ENCODE data around the gene FRMPD2. TPM values are rescaled to one million over a fixed set of nuclear protein-coding genes. Genes with fewer than 3 reads are reported as not detected.

FRMPD2 gene
- polyA plus RNA-seq, 2 of the 4 experiments (the other 2 are of a cell fraction): 0.13 to 0.15 TPM

DNA sequence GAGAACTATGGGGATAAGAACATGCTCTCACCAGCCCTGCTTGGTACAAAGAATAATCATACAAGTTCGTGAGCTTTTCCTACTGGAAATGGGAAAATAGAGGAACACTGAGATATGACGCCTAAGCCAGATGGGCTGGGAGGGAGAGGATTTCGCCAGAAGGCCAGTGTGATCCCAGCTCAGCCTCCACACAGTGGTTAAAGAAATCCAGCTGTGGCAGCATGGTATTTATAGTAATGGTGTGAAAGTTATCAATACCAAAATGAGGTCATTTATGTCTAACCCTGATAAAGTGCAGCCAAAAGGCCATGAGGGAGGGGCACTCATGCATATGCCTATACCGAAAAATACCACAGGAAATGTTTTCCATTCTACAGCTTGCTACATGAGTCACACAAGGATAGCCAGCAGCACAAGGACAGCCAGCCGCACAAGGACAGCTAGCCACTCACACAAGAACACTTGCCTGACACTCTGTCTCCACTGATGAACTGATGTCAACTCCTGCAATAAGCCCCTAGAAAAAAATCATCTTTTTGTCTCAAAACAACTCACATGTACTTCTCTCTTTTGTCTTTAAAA lies 49.4 kb downstream of the FRMPD2 start:
- 24% methylated on average over 5 of the region's 5 CpGs for WGBS (ENCODE audit: missing lambda C conversion rate)
- 0 out of 3 replicates have a peak overlapping the region, but pooled peaks have one; percentile 23 for H3K4me2 ChIP-seq
- H3K27ac ChIP-seq: no peak overlapping the region
- no peak overlapping the region for H3K4me3 ChIP-seq
- DNase-seq (ENCODE audit: low read depth in 1 of 2, low spot score in 1 of 2): no peak
- ChIA-PET POLR2A (no interaction called here), CTCF (interaction anchor here (1.2 to 3.6 kb wide), 3 partner anchors 9 to 64 kb away, joined by 3 to 17 read pairs (median 4); no protein-coding TSS in a partner anchor)
- no peak for ATAC-seq
- FAIRE-seq: no peak
- no peak for TF ChIP-seq ZSCAN20 (CRISPR knock-in tag; IDR thresholded peaks at IDR 0.05)
- no peaks in the 10 kb centered on the region for H3K9me3 ChIP-seq
- no peaks in the 10 kb centered on the region for H3K4me1 ChIP-seq

DNA sequence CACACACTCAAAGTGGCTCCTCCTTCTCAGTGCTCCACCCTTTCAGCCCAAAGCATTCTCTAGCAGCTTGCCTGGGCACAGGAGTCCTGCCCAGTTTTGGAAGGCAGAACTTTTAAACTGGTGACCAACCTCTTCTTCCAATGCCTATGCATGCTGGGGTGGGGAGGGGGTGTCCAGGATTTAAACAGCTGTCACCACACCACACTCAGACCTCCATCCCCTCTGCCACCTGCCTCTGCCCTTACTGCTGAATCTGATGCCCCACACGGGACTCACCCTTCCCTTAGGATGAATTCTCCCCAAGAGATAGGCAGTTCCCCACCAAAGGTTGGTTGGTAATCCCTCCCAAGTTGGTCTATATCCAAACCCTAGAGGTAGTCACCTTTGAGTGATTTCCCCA lies 50.2 kb downstream of the FRMPD2 start:
- H3K4me2 ChIP-seq: no peak overlapping the region
- WGBS (ENCODE audit: missing lambda C conversion rate): 0% methylated on average over 1 of the region's 1 CpG

More for the DNA sequence above, 50.2 kb downstream of the FRMPD2 start:
- DNase-seq (ENCODE audit: low read depth in 1 of 2, low spot score in 1 of 2) (no peak), ATAC-seq (no peak), FAIRE-seq (no peak)
- ChIA-PET POLR2A (no interaction called here), CTCF (interaction anchor here (1.3 to 3.6 kb wide), 2 partner anchors 9 to 65 kb away, joined by 3 to 17 read pairs; no protein-coding TSS in a partner anchor)
- no peak overlapping the region for H3K4me3 ChIP-seq
- H3K27ac ChIP-seq: no peak overlapping the region
- H3K9me3 ChIP-seq: no peaks in the 10 kb centered on the region
- TF ChIP-seq ZC3H11A (IDR thresholded peaks at IDR 0.05) (no peak), CHD4 (IDR thresholded peaks at IDR 0.05; ENCODE audit: borderline replicate concordance) (no peak), RFX5 (IDR thresholded peaks at IDR 0.05) (no peak), HDAC2 (IDR thresholded peaks at IDR 0.05) (no peak), MAZ (IDR thresholded peaks at IDR 0.05; ENCODE audit: borderline replicate concordance, low read depth, low read length) (no peak), NR3C1 (IDR thresholded peaks at IDR 0.05) (no peak), KDM5A (IDR thresholded peaks at IDR 0.05) (no peak), RAD21 (conservative IDR thresholded peaks at IDR 0.05 in 1 of 2, IDR thresholded peaks at IDR 0.05 in 1 of 2) (no peak), MAFK (IDR thresholded peaks at IDR 0.05; ENCODE audit: partially characterized antibody) (no peak), ZSCAN20 (CRISPR knock-in tag; IDR thresholded peaks at IDR 0.05) (no peak), FOSL2 (IDR thresholded peaks at IDR 0.05) (no peak), FOSL2 (CRISPR knock-in tag; IDR thresholded peaks at IDR 0.05) (no peak), NFE2L2 (conservative IDR thresholded peaks at IDR 0.05; ENCODE audit: low read length) (no peak), BHLHE40 (IDR thresholded peaks at IDR 0.05; ENCODE audit: low read depth, low read length) (no peak), POLR2AphosphoS2 (conservative IDR thresholded peaks at IDR 0.05; ENCODE audit: low read length) (no peak)
- TF ChIP-seq, protein P1, sequence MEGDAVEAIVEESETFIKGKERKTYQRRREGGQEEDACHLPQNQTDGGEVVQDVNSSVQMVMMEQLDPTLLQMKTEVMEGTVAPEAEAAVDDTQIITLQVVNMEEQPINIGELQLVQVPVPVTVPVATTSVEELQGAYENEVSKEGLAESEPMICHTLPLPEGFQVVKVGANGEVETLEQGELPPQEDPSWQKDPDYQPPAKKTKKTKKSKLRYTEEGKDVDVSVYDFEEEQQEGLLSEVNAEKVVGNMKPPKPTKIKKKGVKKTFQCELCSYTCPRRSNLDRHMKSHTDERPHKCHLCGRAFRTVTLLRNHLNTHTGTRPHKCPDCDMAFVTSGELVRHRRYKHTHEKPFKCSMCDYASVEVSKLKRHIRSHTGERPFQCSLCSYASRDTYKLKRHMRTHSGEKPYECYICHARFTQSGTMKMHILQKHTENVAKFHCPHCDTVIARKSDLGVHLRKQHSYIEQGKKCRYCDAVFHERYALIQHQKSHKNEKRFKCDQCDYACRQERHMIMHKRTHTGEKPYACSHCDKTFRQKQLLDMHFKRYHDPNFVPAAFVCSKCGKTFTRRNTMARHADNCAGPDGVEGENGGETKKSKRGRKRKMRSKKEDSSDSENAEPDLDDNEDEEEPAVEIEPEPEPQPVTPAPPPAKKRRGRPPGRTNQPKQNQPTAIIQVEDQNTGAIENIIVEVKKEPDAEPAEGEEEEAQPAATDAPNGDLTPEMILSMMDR (IDR thresholded peaks at IDR 0.05): no peak
- TF ChIP-seq, protein P2, sequence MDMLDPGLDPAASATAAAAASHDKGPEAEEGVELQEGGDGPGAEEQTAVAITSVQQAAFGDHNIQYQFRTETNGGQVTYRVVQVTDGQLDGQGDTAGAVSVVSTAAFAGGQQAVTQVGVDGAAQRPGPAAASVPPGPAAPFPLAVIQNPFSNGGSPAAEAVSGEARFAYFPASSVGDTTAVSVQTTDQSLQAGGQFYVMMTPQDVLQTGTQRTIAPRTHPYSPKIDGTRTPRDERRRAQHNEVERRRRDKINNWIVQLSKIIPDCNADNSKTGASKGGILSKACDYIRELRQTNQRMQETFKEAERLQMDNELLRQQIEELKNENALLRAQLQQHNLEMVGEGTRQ (IDR thresholded peaks at IDR 0.05): no peak
- TF ChIP-seq, protein P3, sequence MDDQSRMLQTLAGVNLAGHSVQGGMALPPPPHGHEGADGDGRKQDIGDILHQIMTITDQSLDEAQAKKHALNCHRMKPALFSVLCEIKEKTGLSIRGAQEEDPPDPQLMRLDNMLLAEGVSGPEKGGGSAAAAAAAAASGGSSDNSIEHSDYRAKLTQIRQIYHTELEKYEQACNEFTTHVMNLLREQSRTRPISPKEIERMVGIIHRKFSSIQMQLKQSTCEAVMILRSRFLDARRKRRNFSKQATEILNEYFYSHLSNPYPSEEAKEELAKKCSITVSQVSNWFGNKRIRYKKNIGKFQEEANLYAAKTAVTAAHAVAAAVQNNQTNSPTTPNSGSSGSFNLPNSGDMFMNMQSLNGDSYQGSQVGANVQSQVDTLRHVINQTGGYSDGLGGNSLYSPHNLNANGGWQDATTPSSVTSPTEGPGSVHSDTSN (IDR thresholded peaks at IDR 0.05): no peak
- TF ChIP-seq, protein P4, sequence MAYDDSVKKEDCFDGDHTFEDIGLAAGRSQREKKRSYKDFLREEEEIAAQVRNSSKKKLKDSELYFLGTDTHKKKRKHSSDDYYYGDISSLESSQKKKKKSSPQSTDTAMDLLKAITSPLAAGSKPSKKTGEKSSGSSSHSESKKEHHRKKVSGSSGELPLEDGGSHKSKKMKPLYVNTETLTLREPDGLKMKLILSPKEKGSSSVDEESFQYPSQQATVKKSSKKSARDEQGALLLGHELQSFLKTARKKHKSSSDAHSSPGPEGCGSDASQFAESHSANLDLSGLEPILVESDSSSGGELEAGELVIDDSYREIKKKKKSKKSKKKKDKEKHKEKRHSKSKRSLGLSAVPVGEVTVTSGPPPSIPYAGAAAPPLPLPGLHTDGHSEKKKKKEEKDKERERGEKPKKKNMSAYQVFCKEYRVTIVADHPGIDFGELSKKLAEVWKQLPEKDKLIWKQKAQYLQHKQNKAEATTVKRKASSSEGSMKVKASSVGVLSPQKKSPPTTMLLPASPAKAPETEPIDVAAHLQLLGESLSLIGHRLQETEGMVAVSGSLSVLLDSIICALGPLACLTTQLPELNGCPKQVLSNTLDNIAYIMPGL (CRISPR knock-in tag; IDR thresholded peaks at IDR 0.05; ENCODE audit: borderline replicate concordance): no peak
- TF ChIP-seq, protein P5, sequence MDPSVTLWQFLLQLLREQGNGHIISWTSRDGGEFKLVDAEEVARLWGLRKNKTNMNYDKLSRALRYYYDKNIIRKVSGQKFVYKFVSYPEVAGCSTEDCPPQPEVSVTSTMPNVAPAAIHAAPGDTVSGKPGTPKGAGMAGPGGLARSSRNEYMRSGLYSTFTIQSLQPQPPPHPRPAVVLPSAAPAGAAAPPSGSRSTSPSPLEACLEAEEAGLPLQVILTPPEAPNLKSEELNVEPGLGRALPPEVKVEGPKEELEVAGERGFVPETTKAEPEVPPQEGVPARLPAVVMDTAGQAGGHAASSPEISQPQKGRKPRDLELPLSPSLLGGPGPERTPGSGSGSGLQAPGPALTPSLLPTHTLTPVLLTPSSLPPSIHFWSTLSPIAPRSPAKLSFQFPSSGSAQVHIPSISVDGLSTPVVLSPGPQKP (IDR thresholded peaks at IDR 0.05; ENCODE audit: low read depth, low read length): no peak
- no peaks in the 10 kb centered on the region for H3K4me1 ChIP-seq

Measured in A549 (cell line).